Left lung (tissue), 10 donors: ENCODE results near the gene ATP5F1B. TPM values are rescaled to one million over a fixed set of nuclear protein-coding genes. Genes with fewer than 3 reads are reported as not detected.

Experiments
- ATAC-seq: fragments of 200-7000 bp; cut with Tn5 transposase; one replicate; pipeline ENCODE4 v1.9.1; 2020; ENCODE audit warnings: moderate library complexity
- DNase-seq, 4 donors: peaks; one replicate each; pipeline ENCODE4 v3.0.0-alpha.2; 2013 to 2020
- H3K27ac ChIP-seq, 2 donors: fragments of 200-600 bp; sonication (generic) in 1 of 2; one replicate each; pipeline versions ENCODE4 v1.5.0 to v1.8.0; 2020 to 2021
- H3K27me3 ChIP-seq, 2 donors: fragments of 200-600 bp; sonication (generic) in 1 of 2; one replicate each; pipeline versions ENCODE4 v1.5.0 to v1.8.0; 2020 to 2021
- H3K36me3 ChIP-seq, 2 donors: fragments of 200-600 bp; sonication (generic) in 1 of 2; one replicate each; pipeline versions ENCODE4 v1.5.0 to v1.8.0; 2020 to 2021
- H3K4me1 ChIP-seq, 2 donors: fragments of 200-600 bp; one replicate each; pipeline ENCODE4 v1.8.0; 2021
- H3K4me3 ChIP-seq, 2 donors: fragments of 200-600 bp; sonication (generic) in 1 of 2; one replicate each; pipeline versions ENCODE4 v1.5.0 to v1.8.0; 2020 to 2021; ENCODE audit warnings: mild to moderate bottlenecking in 1 of 2
- H3K9me3 ChIP-seq, 2 donors: fragments of 200-600 bp; sonication (generic) in 1 of 2; one replicate each; pipeline versions ENCODE4 v1.5.0 to v1.8.0; 2020 to 2021
- intact Hi-C, 2 donors: fragments of 100-400 bp; cut with DNase I; formaldehyde crosslinking; loops; one replicate each; pipeline versions ENCODE4 v1.11.2 to v1.14.2; 2022
- polyA plus RNA-seq, 6 donors: library from polyadenylated mRNA; unstranded; fragments of 120-200 nt; gene quantifications; one replicate each; pipeline ENCODE4 v1.2.1, GENCODE V29; 2013; ENCODE audit not compliant: insufficient read length in 6 of 6
- total RNA-seq, 2 donors: library from RNA; stranded (reverse); fragmentation: NEBNext Ultra II Directional; extraction: Animal tissue kit (Norgen Biotek cat#: 25700); gene quantifications; one replicate each; pipeline ENCODE4 v1.2.1, GENCODE V29; 2021
- TF ChIP-seq, protein P1 (sequence below), 2 donors: fragments of 200-600 bp; sonication (generic) in 1 of 2; IDR thresholded peaks; one replicate each; pipeline versions ENCODE4 v1.5.0 to v1.8.0; 2021; ENCODE audit warnings: antibody characterized with exemption in 2 of 2
- donor health status: DM: no; HTN: yes; CAD: no.
- donor health status: DM: no; HTN: no; CAD: no.

ATP5F1B gene
- total and polyA plus RNA-seq, 8 donors = 433 to 661 (median 593) TPM

DNA sequence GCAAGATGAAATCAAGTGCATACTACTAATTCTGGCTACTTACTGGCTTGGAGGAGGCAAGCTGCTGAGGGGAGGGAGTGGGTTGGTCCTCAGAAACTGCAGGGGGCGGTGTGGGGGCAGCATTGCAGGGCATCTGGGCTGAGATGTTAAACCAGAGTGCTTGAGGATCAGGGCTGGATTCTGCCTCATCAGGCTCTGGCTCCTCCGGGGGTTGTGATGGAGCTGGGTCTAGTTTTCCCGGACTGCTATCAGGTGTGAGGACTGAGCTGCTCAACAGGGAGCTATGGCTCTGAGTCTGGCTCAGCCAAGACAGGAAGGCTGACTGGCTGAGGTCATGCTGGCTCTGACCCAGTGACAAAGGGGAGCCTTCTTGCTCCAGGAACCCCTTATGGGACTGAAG lies 44.3 kb downstream of the ATP5F1B start:
- intact Hi-C loops = no loop called here
- no peaks in the 10 kb centered on the region for H3K27me3 ChIP-seq
- TF ChIP-seq, protein P1, sequence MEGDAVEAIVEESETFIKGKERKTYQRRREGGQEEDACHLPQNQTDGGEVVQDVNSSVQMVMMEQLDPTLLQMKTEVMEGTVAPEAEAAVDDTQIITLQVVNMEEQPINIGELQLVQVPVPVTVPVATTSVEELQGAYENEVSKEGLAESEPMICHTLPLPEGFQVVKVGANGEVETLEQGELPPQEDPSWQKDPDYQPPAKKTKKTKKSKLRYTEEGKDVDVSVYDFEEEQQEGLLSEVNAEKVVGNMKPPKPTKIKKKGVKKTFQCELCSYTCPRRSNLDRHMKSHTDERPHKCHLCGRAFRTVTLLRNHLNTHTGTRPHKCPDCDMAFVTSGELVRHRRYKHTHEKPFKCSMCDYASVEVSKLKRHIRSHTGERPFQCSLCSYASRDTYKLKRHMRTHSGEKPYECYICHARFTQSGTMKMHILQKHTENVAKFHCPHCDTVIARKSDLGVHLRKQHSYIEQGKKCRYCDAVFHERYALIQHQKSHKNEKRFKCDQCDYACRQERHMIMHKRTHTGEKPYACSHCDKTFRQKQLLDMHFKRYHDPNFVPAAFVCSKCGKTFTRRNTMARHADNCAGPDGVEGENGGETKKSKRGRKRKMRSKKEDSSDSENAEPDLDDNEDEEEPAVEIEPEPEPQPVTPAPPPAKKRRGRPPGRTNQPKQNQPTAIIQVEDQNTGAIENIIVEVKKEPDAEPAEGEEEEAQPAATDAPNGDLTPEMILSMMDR (IDR thresholded peaks at IDR 0.05) = no peak
- H3K27ac ChIP-seq = peak overlapping the region; percentile 20 to 56
- peaks cover 6 to 10% of the 10 kb centered on the region in 2 donors for H3K4me1 ChIP-seq
- H3K36me3 ChIP-seq = peaks cover 7 to 97% of the 10 kb centered on the region in 2 donors
- no peak for DNase-seq
- ATAC-seq = no peak
- H3K4me3 ChIP-seq = no peak overlapping the region
- H3K9me3 ChIP-seq = no peaks in the 10 kb centered on the region

DNA sequence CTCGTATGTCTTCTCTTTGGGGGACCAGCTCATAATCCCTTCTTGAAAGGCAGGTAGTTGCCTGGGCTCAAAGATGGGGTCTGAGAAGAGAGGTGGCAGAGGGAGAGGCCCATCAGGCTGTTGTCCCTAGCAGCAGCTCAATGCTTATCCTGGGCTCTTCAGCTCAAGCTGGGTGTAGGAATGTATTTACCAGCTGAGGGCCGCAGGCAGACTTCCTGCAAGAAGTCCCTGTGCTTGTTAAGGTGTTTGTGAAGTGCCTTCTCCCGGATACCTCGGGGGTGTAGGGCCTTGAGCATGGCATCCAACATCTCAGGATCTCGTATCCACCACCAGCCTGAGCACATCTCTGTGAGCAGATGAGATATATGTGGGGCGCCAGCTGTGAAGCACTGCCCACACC lies 45.0 kb downstream of the ATP5F1B start:
- H3K27ac ChIP-seq = peak overlapping the region in 1 of 2 donors; percentile 35
- TF ChIP-seq, protein P1 (IDR thresholded peaks at IDR 0.05) = no peak
- peaks cover 7 to 97% of the 10 kb centered on the region in 2 donors for H3K36me3 ChIP-seq
- DNase-seq (no peak), ATAC-seq (peak; percentile 68)
- H3K27me3 ChIP-seq = no peaks in the 10 kb centered on the region
- intact Hi-C loops = no loop called here
- H3K4me1 ChIP-seq = peaks cover 6 to 10% of the 10 kb centered on the region in 2 donors
- no peak overlapping the region for H3K4me3 ChIP-seq
- no peaks in the 10 kb centered on the region for H3K9me3 ChIP-seq

- DNase-seq = peak in 3 of 4 donors; percentile 35 to 78 (median 72)
- Histone ChIP-seq H3K27me3 (no peaks in the 10 kb centered on the region), H3K4me3 (no peak overlapping the region), H3K27ac (peak overlapping the region in 1 of 2 donors; percentile 33), H3K36me3 (peaks cover 7 to 97% of the 10 kb centered on the region in 2 donors), H3K9me3 (no peaks in the 10 kb centered on the region), H3K4me1 (peaks cover 6 to 10% of the 10 kb centered on the region in 2 donors)
- intact Hi-C loops = no loop called here
- ATAC-seq = peak; percentile 76
- TF ChIP-seq, protein P1 (IDR thresholded peaks at IDR 0.05) = no peak
Measured at GRCh38 chr12:56599797-56600196, 46.0 kb downstream of the ATP5F1B start.

- no peak overlapping the region for H3K27ac ChIP-seq
- peaks cover 7 to 91% of the 10 kb centered on the region in 2 donors for H3K36me3 ChIP-seq
Measured at GRCh38 chr12:56599041-56599440, 46.7 kb downstream of the ATP5F1B start.

DNA sequence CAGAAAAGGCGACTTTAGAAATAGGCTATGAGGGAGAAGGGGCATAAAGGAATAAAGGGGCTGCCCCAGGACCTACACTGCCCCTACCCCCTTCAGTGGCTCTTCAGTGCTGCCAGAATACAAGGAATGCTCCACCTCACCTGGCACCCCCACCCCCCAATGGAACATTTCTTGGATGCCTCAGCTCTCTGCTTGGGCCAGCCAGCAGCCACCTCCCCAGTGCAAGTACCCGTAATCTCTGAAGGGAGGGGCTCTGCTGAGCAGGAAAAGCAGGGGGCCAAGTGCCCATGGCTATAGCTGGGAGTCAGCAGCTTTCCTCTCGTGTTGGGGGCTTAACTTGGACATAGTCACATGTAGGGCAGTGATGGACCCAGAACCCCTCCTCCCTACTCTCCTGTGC lies 49.0 kb downstream of the ATP5F1B start:
- peak; percentile 16 for ATAC-seq
- no peak for DNase-seq
- intact Hi-C loops = no loop called here
- Histone ChIP-seq H3K4me3 (no peak overlapping the region), H3K9me3 (no peaks in the 10 kb centered on the region), H3K27me3 (no peaks in the 10 kb centered on the region), H3K27ac (peak overlapping the region; percentile 25 to 33), H3K36me3 (peaks cover 7 to 68% of the 10 kb centered on the region in 2 donors), H3K4me1 (peaks cover 9 to 13% of the 10 kb centered on the region in 2 donors)
- TF ChIP-seq, protein P1 (IDR thresholded peaks at IDR 0.05) = no peak

More at GRCh38 chr12:56599041-56599440, 46.7 kb downstream of the ATP5F1B start:
- Histone ChIP-seq H3K4me1 (peaks cover 10% of the 10 kb centered on the region in 2 donors), H3K27me3 (no peaks in the 10 kb centered on the region), H3K9me3 (no peaks in the 10 kb centered on the region), H3K4me3 (no peak overlapping the region)
- TF ChIP-seq, protein P1 (IDR thresholded peaks at IDR 0.05) = no peak
- intact Hi-C loops = no loop called here
- ATAC-seq (no peak), DNase-seq (no peak)
